HepG2 (cell line): ENCODE results near the gene GAL3ST3. TPM values are rescaled to one million over a fixed set of nuclear protein-coding genes. Genes with fewer than 3 reads are reported as not detected.
A peak's percentile ranks its signal among the peaks of the same experiment; 100 is the strongest.

ENCODE experiments used
- ASH2L ChIP-seq: fragments of 300-600, 200-600 bp; sonication (generic); IDR thresholded peaks from 2 replicates; pipeline ENCODE4 v1.7.0; 2017; ENCODE audit warnings: low read depth, mild to moderate bottlenecking, moderate library complexity, mixed read lengths, low read length; ENCODE audit not compliant: insufficient read length
- CBX1 ChIP-seq: IDR thresholded peaks from one replicate; pipeline ENCODE4 v1.6.1; 2016; ENCODE audit warnings: antibody characterized with exemption, low read depth
- DBP ChIP-seq: sonication (generic); formaldehyde crosslinking; IDR thresholded peaks from 2 replicates; pipeline ENCODE4 v1.4.0; 2020; ENCODE audit warnings: missing genetic modification reagents; ENCODE audit errors: not compliant biosample characterization
- DNMT3B ChIP-seq: conservative IDR thresholded peaks from 2 replicates; pipeline ENCODE4 v1.6.1; 2016; ENCODE audit warnings: missing biosample characterization, control low read depth
- E2F1 ChIP-seq: sonication (generic); formaldehyde crosslinking; IDR thresholded peaks from 2 replicates; pipeline ENCODE4 v1.5.0; 2020; ENCODE audit warnings: missing genetic modification reagents
- HDAC1 ChIP-seq: sonication (generic); formaldehyde crosslinking; IDR thresholded peaks from 2 replicates; pipeline ENCODE4 v1.5.1; 2020; ENCODE audit warnings: mild to moderate bottlenecking, missing genetic modification reagents
- HES4 ChIP-seq: sonication (generic); formaldehyde crosslinking; IDR thresholded peaks from 2 replicates; pipeline ENCODE4 v1.9.0; 2021; ENCODE audit warnings: mild to moderate bottlenecking, missing genetic modification reagents, borderline replicate concordance
- IRX3 ChIP-seq: sonication (generic); formaldehyde crosslinking; IDR thresholded peaks from 2 replicates; pipeline ENCODE4 v1.8.1; 2023; ENCODE audit warnings: mild to moderate bottlenecking, low read depth, missing genetic modification reagents, borderline replicate concordance
- JUNB ChIP-seq: sonication (generic); formaldehyde crosslinking; IDR thresholded peaks from 2 replicates; pipeline ENCODE4 v1.8.0; 2022; ENCODE audit warnings: missing genetic modification reagents, mild to moderate bottlenecking, borderline replicate concordance
- LRRFIP1 ChIP-seq: sonication (generic); formaldehyde crosslinking; conservative IDR thresholded peaks from 2 replicates; pipeline ENCODE4 v1.4.0; 2020; ENCODE audit warnings: missing genetic modification reagents
- PHF8 ChIP-seq: sonication (generic); formaldehyde crosslinking; IDR thresholded peaks from 2 replicates; pipeline ENCODE4 v1.5.0; 2020; ENCODE audit warnings: missing genetic modification reagents
- SMAD3 ChIP-seq: sonication (generic); formaldehyde crosslinking; IDR thresholded peaks from 2 replicates; pipeline ENCODE4 v1.4.0; 2020; ENCODE audit warnings: missing genetic modification reagents
- ZBTB4 ChIP-seq: sonication (generic); formaldehyde crosslinking; IDR thresholded peaks from 2 replicates; pipeline ENCODE4 v1.4.0; 2020; ENCODE audit warnings: missing genetic modification reagents, mild to moderate bottlenecking, borderline replicate concordance
- ZIK1 ChIP-seq: sonication (generic); formaldehyde crosslinking; IDR thresholded peaks from 2 replicates; pipeline ENCODE4 v1.5.0; 2020; ENCODE audit warnings: mild to moderate bottlenecking, low read depth, missing genetic modification reagents, borderline replicate concordance
- ZNF264 ChIP-seq: sonication (generic); formaldehyde crosslinking; IDR thresholded peaks from 2 replicates; pipeline ENCODE4 v1.4.0; 2020; ENCODE audit warnings: missing genetic modification reagents
- ZNF44 ChIP-seq: sonication (generic); formaldehyde crosslinking; IDR thresholded peaks from 2 replicates; pipeline ENCODE4 v1.5.1; 2020; ENCODE audit warnings: mild to moderate bottlenecking, missing genetic modification reagents
- ZNF468 ChIP-seq: sonication (generic); formaldehyde crosslinking; IDR thresholded peaks from 2 replicates; pipeline ENCODE4 v1.8.0; 2022; ENCODE audit warnings: mild to moderate bottlenecking, moderate library complexity, missing genetic modification reagents
- ZNF510 ChIP-seq: sonication (generic); formaldehyde crosslinking; IDR thresholded peaks from 2 replicates; pipeline ENCODE4 v1.4.0; 2020; ENCODE audit warnings: low read depth, mild to moderate bottlenecking, missing genetic modification reagents
- ZNF644 ChIP-seq: IDR thresholded peaks from 2 replicates; pipeline ENCODE4 v1.6.1; 2016; ENCODE audit warnings: low read depth
- ZNF691 ChIP-seq: sonication (generic); formaldehyde crosslinking; IDR thresholded peaks from 2 replicates; pipeline ENCODE4 v1.4.0; 2020; ENCODE audit warnings: missing genetic modification reagents, low read depth, mild to moderate bottlenecking, borderline replicate concordance
- polyA plus RNA-seq, 8 experiments: library from polyadenylated mRNA; depleted of rRNA in 3 of 8; stranded (reverse) in 7 of 8; unstranded in 1 of 8; fragments of >200 nt; fragmentation: Illumina TruSeq in 4 of 8; extraction: Trizol in 4 of 8; gene quantifications; 2 replicates each; pipeline versions ENCODE4 v1.2.1 to v1.2.3, GENCODE V29; 2011 to 2016; ENCODE audit warnings: low read depth in 4 of 8, missing spikeins in 1 of 8, mixed read lengths in 1 of 8; ENCODE audit not compliant: insufficient read depth in 1 of 8
- total RNA-seq, 5 experiments: library from RNA; depleted of rRNA; stranded (reverse); fragments of >200 nt; fragmentation: Illumina TruSeq; extraction: Trizol; gene quantifications; 2 replicates each; pipeline ENCODE4 v1.2.3, GENCODE V29; 2016; ENCODE audit warnings: low read depth in 1 of 5

GAL3ST3 gene
- total and polyA plus RNA-seq, 2 of the 13 experiments (the other 11 are each of a cell fraction or from before 2014, with no cell fraction given) = not detected

GRCh38 chr11:66051766-66052663 is 3.1 kb upstream of the GAL3ST3 start, which contains the start of gene SF3B2 (continued):
- TF ChIP-seq LRRFIP1 (CRISPR knock-in tag) = peak; percentile 29; the same call in 1 of the 2 replicates
- TF ChIP-seq PHF8 (CRISPR knock-in tag) = peak; percentile 99
- TF ChIP-seq ZNF510 = 0 out of 2 replicates have a peak, but pooled peaks have one; percentile 72
- no peak; the same call in 1 of the 2 replicates for TF ChIP-seq ZBTB4 (CRISPR knock-in tag)
- 0 out of 2 replicates have a peak, but pooled peaks have one; percentile 48 for TF ChIP-seq ZNF691 (CRISPR knock-in tag)
- TF ChIP-seq DBP (CRISPR knock-in tag) = no peak
- no peak for TF ChIP-seq DNMT3B (CRISPR knock-in tag)
- TF ChIP-seq ASH2L = peak; percentile 86
- peak; percentile 55; the same call in 1 of the 2 replicates for TF ChIP-seq ZIK1
- TF ChIP-seq JUNB (CRISPR knock-in tag) = no peak
- peak; percentile 66; the same call in 1 of the 2 replicates for TF ChIP-seq ZNF44
- 0 out of 2 replicates have a peak, but pooled peaks have one; percentile 16 for TF ChIP-seq SMAD3
- no peak for TF ChIP-seq ZNF644
- TF ChIP-seq ZNF264 (CRISPR knock-in tag) = peak; percentile 68
- peak; percentile 91 for TF ChIP-seq HDAC1 (CRISPR knock-in tag)
- peak; percentile 95 for TF ChIP-seq E2F1 (CRISPR knock-in tag)
- no peak for TF ChIP-seq IRX3 (CRISPR knock-in tag)
- TF ChIP-seq HES4 = peak; percentile 71; the same call in 1 of the 2 replicates
- TF ChIP-seq CBX1 = no peak
- no peak for TF ChIP-seq ZNF468 (CRISPR knock-in tag)
